ENCODE data around the gene SPATA31C2.

SPATA31C2 gene

DNA sequence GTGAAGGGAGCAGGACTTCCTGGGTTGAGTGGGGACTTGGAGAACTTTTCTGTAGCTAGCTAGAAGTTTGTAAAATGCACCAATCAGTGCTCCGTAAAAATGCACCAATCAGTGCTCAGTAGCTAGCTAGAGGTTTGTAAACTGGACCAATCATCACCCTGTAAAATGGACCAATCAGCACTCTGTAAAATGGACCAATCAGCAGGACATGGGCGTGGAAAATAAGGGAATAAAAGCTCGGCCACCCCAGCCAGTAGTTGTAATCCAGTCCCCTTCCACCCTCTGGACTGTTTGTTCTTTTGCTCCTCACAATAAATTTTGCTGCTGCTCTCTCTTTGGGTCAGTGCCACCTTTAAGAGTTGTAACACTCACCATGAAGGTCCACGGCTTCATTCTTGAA lies 29.5 kb downstream of the SPATA31C2 start:
- no peaks in the 10 kb centered on the region for H3K27me3 ChIP-seq
- TF ChIP-seq, protein P1, sequence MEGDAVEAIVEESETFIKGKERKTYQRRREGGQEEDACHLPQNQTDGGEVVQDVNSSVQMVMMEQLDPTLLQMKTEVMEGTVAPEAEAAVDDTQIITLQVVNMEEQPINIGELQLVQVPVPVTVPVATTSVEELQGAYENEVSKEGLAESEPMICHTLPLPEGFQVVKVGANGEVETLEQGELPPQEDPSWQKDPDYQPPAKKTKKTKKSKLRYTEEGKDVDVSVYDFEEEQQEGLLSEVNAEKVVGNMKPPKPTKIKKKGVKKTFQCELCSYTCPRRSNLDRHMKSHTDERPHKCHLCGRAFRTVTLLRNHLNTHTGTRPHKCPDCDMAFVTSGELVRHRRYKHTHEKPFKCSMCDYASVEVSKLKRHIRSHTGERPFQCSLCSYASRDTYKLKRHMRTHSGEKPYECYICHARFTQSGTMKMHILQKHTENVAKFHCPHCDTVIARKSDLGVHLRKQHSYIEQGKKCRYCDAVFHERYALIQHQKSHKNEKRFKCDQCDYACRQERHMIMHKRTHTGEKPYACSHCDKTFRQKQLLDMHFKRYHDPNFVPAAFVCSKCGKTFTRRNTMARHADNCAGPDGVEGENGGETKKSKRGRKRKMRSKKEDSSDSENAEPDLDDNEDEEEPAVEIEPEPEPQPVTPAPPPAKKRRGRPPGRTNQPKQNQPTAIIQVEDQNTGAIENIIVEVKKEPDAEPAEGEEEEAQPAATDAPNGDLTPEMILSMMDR (IDR thresholded peaks at IDR 0.05; ENCODE audit: low read depth, low read length) = no peak

DNA sequence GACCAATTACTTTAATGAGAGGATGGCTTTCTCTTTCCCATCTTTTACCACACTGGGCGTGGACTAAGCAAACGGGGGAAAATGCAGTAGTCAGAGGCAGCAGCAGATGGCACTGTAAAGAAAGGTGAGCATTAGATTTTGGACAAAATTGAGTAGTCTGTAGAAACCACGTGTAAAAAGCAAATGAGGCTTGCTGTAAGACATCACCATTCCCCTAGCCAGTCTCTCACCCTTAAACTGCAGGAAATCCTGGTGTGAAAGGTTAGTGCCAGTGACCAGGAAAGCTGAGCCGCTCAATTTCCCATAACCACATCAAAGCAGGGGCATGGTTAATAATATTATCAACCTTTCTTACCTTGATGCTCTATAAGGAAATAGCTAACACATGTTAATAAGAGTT lies 31.8 kb downstream of the SPATA31C2 start:
- H3K27me3 ChIP-seq = no peaks in the 10 kb centered on the region
- DNase-seq = no peak
- TF ChIP-seq, protein P1 (IDR thresholded peaks at IDR 0.05; ENCODE audit: low read depth, low read length) = peak; percentile 55
- no peaks in the 10 kb centered on the region for H3K9me3 ChIP-seq
- H3K36me3 ChIP-seq = no peaks in the 10 kb centered on the region
- no peaks in the 10 kb centered on the region for H3K4me1 ChIP-seq
- H3K4me3 ChIP-seq (ENCODE audit: low read depth, low read length) = no peak overlapping the region

More for the DNA sequence above, 29.5 kb downstream of the SPATA31C2 start:
- H3K36me3 ChIP-seq = no peaks in the 10 kb centered on the region
- H3K4me1 ChIP-seq = no peaks in the 10 kb centered on the region
- no peak for DNase-seq
- no peaks in the 10 kb centered on the region for H3K9me3 ChIP-seq
- H3K4me3 ChIP-seq (ENCODE audit: low read depth, low read length) = no peak overlapping the region

DNA sequence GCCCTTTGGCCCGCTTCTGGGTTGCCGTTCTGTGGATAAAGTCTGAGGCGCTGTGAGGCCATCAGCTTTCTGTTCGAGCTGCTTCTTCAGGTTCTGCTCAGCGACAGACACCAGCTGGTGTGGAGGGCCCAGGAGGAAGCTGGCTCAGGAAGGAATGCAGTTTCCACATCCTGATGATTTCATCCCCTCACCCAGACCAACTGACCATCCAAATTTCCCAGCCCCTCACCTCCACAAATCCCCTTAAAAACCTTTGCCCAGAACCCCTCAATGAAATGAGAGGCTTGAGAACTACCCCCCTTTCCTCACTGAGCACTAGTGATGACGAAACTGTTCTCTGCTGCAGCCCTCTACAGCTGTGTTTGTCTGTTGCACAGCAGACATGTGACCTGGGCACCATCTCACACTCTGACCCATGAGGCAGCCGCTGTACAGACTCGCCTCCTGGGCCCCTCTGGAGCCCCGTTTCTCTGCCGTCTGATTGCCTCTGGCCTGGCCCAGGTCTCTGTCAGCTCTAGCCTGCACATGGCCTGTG lies 45.4 kb downstream of the SPATA31C2 start:
- Histone ChIP-seq H3K36me3 (no peaks in the 10 kb centered on the region), H3K4me1 (peaks cover 5% of the 10 kb centered on the region; the same call in 1 of the 2 replicates), H3K27me3 (no peaks in the 10 kb centered on the region), H3K9me3 (no peaks in the 10 kb centered on the region), H3K4me3 (ENCODE audit: low read depth, low read length) (no peak overlapping the region)
- TF ChIP-seq, protein P1 (IDR thresholded peaks at IDR 0.05; ENCODE audit: low read depth, low read length) = no peak
- DNase-seq = no peak

GRCh38 chr9:88090151-88090581 lies 48.1 kb downstream of the SPATA31C2 start:
- no peak for DNase-seq
- no peaks in the 10 kb centered on the region for H3K9me3 ChIP-seq

GRCh38 chr9:88087906-88088305 lies 50.4 kb downstream of the SPATA31C2 start:
- Histone ChIP-seq H3K27me3 (no peaks in the 10 kb centered on the region), H3K9me3 (no peaks in the 10 kb centered on the region), H3K4me1 (peaks cover 5% of the 10 kb centered on the region; the same call in 1 of the 2 replicates), H3K4me3 (ENCODE audit: low read depth, low read length) (no peak overlapping the region), H3K36me3 (no peaks in the 10 kb centered on the region)
- TF ChIP-seq, protein P1 (IDR thresholded peaks at IDR 0.05; ENCODE audit: low read depth, low read length) = no peak
- DNase-seq = no peak

More at GRCh38 chr9:88090151-88090581, 48.1 kb downstream of the SPATA31C2 start:
- TF ChIP-seq, protein P1 (IDR thresholded peaks at IDR 0.05; ENCODE audit: low read depth, low read length) = no peak
- Histone ChIP-seq H3K36me3 (no peaks in the 10 kb centered on the region), H3K4me1 (peaks cover 5% of the 10 kb centered on the region; the same call in 1 of the 2 replicates), H3K4me3 (ENCODE audit: low read depth, low read length) (no peak overlapping the region), H3K27me3 (no peaks in the 10 kb centered on the region)

- Histone ChIP-seq H3K4me1 (no peaks in the 10 kb centered on the region), H3K27me3 (no peaks in the 10 kb centered on the region), H3K36me3 (no peaks in the 10 kb centered on the region), H3K4me3 (ENCODE audit: low read depth, low read length) (no peak overlapping the region), H3K9me3 (no peaks in the 10 kb centered on the region)
- DNase-seq = no peak
- TF ChIP-seq, protein P1 (IDR thresholded peaks at IDR 0.05; ENCODE audit: low read depth, low read length) = no peak
Measured at GRCh38 chr9:88085476-88085875, 52.8 kb downstream of the SPATA31C2 start.

Measured in BE2C (cell line).